Activated CD4-positive, alpha-beta T cell treated with anti-CD3 and anti-CD28 coated beads for 24 hours (primary cell): ENCODE data around the gene OXER1.

Experiments used
- DNase-seq, 2 donors: peaks; one replicate each; pipeline ENCODE4 v3.0.0-alpha.2; 2020; ENCODE audit warnings: low read depth in 2 of 2

Gene OXER1

DNA sequence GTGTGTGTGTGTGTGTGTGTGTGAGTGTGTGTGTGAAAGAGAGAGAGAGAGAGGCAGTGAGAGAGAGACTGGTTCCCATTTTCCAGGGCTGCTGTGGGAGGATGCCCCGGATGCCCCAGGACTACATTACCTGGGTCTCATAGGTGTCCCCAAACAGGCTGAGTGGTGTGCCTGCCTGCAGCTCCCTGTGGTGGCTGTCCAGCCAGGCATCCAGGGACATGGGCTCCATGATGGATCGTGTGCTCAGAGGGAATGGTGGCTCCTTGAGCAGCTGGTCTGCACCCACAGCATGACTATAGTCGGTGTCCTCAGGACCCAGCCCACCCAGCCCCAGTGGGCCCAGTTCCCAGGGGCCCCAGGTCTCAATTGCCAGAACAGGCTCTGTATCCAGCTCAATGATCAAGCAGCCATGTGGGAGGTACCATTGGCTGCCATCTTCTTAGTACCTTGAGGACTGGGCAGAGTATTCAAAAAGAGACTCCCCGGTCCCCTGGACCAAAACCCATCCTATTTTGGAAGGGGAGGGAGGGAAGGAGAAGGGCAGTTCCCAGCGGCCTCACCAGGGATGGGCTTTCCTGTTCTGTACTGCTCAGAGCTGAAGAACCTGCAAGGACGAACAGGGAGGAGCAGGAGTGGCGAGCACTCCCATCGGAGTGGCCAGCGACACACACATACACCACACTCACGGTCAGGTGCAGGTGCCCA, 5.8 kb upstream of the OXER1 start:
- no peak for DNase-seq

DNA sequence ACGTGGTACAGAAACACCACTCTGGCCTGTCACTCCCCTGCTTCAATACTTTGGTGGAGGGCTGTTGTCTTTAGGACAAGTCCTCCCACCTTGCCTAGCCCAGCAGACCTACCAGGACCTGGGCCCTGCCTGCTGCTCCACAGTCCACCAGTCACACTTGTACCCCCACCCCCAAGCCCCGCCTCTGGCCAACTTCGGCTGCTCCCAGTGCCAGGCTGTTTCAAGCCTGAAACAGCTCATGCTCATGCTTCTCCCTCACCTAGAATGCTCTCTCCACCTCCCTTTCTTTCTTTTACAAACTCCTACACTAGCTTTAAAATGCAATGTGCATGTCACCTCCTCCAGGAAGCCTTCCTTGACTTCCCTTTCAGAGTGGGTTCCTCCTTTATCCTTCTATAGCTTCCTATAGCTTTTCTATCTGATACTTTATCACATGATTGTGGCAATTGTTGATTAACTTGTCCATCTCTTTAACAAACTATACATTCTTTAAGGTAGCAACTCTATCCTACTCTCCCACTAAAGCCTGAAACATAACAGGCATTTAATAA, 4.8 kb upstream of the OXER1 start:
- no peak for DNase-seq

DNA sequence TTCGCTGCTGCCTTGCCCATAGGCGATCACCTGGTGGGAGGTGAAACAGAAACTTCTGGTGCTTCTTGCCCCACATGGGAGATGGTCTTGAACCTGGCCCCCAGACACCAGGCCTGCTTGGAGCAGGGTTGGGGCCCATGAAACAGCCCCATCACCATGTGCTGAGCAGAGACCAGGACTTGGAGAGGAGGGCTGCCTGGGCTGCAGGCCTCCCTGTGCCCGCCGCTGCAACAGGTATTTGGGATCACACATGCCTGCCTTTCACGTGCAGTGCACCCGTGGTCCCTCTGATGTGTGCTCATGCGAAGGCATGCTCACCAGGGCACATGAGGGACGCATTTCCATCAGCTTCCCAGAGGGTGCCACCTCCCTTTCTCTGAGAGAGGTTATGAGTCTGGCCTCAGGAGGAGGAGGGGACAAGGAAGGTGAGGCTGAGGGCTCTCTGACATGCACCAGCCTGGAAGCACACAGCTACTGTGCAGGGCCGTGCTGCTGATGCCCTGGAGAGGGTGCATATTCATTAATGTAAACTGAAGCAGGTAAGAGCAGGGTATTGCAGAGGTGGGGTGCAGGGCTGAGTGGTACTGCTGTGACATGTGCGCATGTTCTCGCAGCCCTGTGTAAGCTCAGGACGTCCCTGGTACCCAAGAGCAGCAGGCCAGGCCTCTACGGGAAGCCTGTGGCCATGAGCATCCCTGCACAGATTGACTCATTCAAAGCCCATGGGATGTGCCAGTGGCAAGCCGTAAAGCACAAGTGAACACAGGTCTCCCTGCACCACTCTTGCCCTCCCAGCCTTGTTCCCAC, 4.2 kb upstream of the OXER1 start:
- DNase-seq: no peak

DNA sequence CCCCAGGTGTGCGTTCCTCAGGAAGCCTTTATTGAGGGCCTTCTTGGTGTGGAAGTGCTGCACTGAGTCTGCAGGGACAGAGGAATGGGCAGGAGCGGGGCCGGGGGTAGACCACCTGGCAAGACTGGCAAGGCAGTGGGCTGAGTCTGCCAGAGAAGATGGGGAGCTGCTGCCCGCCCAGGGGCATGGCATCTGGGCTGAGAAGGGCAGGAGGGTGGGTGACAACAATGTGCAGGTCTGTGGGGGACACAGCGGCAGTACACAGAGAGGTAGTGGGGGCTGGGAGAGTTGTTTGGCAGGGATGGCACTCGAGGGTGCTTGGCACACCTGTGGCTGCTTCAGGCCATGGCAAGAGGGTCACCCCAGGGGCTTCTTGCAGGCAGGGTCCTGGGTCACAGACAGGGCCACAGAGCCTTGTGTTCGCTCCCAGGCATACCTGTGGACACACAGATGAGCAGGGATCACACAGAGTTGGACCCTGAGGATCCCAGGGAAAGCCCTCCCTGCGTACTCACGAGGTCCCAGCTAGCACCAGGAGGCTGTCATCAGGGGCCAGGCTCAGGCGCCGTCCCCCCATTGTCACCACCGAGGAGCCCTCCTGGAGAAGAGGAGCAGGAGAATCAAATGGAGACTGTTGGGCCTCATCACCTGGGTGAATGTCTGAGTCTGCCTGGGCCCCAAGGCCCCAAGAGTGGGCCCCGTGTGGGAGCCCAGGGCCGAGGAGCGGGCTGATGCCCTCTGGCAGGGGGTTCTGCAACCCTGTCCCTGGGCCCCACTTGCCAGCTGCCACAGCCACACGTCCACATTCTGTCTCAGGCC, 3.4 kb upstream of the OXER1 start:
- no peak for DNase-seq

DNA sequence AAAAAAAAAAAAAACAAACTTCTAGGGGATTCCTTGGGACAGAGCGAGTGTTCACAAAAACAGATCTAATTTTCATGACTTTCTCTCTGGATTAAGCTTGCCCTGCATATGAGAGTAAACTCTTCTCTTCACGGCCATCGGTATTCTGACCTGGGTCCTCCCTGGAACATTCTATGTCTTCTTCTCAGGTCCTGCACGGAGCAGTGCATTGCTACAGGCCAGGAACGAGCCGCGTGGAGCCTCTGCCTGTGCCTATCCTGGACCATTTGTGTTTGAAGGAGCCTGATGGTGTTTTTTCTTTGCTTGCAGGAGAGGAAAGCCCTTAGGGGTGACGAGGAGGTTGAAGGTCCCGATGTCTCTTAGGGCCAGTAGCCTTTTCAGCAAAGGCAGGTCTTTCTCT, 1.8 kb upstream of the OXER1 start:
- DNase-seq: no peak

DNA sequence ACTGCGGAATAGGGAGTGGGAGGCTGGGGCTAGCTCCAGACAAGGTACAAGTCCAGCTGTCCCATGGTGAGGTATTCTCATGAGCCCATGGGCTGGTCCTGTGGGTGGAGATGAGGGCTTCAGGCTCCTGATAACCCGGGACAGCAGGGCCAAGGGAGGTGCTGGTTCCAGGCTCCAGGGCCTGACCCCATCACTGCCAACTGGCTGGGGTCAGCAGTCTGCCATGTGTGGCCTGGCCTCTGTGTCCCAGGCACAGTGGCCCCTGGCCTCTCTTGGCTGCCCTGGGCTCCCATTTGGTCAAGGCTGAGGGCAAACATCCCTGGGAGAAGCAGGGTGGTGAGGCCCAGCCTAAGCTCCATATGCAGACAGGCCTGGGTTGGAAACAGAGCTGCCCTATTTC, 966 bp upstream of the OXER1 start:
- no peak for DNase-seq

DNA sequence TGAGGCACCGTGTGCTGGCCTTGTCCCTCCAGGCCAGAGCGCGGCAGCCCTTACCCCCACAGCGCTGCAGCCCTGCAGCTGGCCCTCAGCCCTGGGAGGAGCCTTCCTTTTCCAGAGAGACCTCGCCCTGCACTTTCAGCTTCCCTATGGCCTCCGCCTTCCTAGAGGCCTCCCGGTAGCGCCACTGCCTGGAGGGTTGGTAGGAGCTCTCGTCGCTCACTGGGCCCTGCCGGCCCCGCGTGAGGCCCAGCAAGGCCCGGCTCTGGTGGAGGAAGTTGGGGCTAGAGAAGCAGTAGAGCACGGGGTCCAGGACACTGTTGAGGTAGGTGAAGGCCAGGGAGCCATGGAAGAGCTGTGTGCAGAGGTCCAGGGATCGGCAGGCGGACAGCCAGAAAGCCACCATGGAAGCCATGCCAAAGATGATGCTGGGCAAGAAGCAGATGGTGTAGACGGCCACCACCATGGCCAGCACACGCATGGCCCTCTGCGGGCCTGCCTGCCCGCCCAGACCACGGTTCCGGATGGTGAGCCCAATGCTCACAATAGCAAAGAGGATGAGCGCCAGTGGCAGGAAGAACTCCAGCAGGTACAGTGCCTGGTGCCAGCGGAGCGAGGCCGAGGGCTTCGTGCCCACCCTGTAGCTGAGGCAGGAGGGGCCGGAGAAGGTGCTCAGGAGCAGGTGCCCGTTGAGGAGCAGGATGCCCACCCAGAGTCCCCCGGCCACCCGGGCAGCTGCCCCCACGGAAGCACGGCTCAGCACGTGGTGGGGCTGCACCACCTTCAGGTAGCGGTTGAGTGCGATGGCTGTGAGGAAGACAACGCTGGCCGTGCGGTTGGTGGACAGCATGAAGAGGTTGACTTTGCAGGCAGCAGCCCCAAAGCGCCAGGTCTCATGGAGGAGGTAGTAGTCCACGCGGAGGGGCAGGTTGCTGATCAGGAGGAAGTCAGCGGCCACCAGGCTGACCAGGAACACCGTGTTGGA, 821 bp downstream of the OXER1 start:
- no peak for DNase-seq

DNA sequence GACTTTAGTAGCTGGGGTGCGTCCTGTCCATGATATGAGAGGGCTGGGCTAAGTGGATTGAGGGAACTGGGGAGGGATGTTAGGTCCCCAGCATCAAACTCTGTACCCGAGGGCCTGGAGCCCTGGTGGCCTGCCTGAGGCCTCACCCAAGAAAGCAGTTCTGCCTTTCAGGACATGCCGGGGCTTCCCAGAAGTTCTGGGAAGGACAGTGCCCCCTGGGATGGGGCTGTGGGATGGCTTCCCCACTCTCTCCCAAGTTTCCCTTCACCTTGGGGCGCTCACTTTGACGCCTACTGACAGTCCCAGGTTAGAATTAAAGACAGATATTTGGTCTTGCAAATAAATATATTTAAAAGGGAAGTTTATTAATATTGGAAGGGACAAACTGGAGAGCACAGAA, 1.8 kb downstream of the OXER1 start:
- no peak for DNase-seq

DNA sequence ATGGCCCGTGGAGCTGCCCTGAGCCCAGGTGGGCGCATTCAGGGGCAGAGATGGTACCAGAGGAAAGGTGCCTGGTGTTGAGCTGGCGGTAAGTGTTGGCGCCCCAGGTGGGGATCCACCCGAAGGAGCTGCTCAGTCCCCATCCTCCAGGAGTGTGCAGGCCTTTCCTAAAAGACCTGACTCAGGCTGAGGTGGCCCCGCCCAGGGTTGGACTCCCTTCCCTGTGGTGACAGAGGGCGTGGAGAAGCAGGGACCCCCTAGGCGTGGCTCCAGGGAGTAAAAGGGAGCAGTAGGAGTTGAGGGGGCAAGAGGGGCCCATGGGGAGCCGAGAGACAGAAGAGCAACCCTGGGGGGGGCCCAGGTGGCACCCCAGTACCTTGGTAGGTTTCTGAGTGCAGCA, 2.4 kb downstream of the OXER1 start:
- no peak for DNase-seq

DNA sequence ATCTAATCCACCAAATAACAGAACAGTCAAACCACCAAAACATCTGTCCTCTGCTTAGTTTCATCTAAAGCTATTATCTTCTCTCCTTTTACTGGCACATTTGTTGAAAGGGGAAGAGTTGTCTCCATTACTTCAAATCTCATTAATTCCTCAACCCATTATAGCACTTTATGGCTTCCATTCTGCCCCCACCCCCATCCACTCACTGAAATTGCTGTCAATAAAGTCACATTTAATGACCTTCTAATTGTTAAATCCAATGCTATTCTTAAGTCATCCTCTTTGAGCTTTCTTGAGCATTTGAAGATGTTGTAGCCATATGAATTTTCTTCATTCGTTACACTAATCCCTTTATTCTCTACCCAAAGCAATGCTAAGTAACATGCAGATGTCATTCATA, 5.2 kb downstream of the OXER1 start:
- DNase-seq: no peak

DNA sequence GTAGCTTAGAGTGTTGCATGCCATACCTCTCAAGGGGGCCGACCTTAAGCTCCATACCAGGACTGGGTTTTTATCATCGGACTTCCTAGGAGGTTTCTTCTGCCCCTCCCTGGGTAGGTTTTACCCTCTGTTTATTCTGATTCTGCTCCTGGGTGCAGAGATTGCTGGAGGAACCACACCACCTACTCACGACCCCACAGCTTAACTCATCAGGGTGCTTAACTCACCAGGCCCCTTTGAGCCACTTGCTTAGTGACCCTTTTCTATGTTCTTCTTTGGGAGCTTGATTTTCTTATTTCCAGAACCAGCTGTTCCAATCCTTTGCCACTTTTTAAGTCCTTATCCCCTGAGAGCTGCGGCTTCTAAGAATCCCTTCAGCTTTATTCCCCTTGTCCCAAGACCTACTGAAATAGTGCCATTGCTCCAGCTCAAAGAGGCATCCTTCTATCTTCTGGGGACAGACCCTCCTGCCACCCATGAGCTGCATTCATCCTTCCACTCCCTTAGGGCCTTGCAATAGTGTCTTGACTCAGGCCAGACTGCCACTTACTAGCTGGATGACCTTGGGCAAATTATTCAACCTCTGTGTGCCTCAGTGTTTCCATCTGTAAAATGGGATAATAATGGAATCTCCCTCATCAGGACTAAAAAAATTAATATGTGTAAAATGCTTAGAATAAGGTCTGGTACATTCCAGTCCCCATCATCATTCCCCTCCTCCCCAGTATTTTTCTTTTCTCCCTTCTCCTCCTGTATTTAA, 5.8 kb downstream of the OXER1 start:
- DNase-seq: no peak

DNA sequence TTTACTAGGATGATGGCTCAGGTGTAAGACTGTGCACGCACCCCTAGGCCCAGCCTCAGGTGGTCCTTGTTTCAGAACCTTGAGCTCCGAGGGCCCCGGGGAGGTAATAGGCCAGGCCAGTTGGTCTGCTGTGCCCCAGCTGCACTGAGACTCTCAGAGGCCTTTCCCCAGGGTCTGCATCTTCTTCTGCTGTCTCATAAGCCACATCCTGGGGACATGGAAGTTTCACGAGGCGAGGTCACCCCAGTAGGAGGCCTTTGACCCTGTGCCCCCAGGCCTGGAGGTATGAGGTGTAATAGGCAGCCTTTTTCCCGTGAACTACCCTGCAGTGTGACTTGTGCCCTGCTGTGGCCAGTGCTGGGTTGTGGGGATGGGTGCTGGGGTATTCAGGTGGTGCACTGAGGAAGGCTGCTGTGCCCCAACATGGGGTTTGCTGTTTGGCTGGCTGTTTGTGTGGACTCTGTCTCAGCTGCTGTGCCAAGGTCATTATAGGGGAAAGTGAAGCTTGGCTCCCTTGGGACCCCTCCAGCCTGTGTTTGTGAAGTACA, 6.9 kb downstream of the OXER1 start:
- no peak for DNase-seq

DNA sequence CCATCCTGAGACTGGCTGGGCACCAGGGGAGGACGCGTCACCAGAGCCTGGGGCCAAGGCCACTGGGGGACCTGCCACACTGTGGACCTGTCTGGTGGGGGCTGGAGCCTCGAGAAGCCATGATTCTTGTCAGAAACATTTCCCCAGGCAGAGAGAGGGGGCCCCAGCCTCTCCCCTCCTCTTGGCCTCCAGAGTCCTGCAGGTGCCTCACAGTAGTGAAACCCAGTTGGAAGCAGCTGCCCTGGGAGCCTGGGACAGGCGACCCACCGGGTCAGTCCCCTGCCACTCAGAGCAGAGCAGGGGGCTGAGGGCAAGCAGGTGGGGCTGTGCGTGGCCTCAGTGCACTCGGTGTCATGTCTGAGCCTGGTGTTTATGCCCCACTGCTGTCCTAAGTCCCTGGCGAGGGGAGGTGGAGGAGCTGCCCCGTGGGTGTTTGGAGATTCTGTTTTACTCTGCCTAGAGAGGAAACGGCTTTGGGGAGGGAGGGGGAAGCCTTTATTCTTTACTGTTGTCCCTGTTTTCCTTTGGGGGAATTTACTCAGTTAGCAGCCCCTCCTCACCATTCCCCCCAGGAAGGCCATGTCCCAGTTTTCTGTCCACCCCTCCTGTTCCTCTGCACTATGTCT, 7.7 kb downstream of the OXER1 start:
- DNase-seq: no peak

DNA sequence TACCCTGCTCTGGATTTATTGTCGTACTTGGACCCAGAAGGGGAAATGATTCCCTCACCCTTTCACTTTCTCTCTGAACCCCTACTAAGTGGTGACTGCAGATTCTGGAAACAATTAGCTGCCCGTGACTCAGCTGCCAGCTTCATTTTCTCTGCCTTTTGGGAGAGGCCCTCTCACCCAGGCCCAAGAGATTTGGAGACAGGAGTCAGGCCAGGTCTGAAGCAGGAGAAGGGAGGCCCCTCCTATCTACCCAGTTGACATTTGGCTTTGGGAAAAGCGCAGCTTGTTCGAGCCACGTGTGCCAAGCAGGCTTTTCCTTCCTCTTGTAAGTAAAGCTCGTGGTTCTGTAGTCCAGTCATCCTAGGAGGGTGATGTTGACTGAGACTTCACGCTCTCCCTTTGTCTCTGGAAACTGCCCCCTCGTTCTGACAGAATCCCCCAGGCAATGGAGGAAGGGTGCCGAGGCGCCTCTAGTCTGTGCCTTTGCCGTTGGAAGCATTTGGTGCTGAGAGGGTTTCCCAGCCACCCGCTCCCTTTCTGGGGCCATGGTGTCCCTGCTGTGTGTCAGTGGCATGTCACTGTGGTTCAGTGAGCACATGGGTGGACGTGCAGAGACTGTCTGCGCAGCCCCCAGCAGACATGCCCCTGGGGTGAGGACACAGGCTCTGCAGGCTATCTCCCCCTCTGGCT, 8.6 kb downstream of the OXER1 start:
- no peak for DNase-seq

DNA sequence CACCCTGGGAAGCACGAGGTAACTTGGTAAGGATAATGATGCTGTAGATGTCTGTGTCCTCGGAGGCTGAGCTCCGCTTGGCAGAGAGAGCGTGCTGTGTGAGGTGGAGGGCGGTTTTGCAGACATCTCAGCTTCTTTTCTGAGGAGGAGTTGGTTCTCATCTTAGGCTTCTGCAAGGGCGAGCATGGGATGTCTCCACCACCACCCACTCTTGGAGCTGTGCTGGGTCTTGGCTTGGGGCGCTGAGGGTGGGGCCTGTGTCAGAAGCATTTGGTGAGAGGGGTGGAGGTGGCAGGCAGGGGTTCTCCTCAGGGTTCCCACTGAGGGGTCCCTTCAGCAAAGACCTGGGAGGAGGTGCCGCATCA, 9.2 kb downstream of the OXER1 start:
- DNase-seq: no peak

DNA sequence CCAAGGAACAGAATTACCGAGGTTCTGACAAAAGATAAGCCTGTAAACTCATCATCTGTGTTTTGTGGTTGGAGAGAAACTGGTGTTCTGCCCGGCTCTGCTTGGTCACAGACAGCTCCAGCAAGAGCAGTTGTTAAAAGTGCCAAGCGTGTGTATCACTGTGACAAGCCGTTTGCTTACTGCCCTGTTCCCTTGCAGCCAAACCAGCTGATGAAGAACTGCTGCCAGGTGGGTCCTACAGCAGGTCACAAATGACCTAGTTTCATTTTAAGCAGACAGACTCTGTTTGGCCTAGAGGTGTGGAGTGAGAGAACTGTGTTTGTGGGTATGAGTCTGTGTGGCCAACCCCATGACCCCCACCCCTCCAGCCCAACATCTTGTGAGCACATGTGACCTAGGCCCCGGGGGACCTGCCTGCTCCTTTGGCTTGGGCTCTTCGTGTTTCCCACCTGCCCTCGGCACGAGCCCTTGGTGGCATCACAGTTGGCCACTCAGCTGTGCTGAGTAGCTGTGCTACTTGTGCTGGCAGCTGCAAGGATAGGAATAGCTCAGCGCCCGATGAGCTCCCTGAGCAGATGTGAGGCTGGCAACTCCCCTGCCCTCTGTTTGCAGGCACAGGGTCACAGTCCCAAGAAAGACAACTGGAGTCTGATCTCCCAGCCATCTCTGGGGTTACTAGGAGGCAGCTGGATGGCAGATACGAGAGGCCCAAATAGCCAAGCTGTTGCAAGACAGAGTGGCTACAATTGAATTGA, 9.7 kb downstream of the OXER1 start:
- DNase-seq: no peak

DNA sequence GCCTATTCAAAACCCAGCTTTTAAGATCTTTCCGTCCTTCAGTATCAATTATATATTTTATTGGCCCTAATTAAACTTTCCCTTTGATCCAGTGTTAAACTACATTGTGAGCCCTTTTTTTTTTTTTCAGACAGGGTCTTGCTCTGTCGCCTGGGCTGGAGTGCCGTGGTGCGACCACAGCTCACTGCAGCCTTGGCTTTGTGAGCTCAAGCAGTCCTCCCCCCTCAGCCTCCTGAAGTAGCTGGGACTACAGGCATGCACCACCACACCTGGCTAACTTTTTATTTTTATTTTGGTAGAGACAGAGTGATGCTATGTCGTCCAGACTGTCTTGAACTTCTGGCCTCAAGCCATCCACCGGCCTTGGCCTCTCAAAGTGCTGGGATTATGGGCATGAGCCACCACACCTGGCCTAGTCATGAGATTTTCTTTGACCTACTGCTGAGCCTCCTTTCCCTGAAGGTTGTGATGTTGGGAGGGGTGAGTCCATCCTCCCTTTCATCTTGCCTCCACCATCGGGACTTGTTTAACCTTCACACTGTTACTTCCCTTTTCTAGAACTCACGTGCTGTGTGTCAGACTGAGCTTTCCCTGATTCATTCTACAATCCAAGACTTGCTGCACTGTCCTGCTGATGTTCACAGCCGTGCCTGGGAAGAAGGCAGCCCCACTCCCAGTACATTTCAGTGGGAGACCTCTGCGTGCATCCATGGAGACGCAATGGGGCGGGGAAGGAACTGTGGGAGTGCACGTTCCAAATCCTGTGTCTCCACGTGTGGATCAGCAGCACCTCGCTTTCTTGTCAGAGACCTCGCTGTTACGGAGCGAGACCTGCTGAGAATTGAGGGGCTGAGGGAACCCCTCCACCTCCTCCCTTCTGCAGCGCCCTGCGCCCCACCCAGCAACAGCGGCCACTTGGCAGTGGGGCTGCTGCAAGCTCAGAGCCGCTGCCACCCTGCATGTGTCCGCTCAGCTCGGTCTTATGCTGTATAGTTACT, 10.8 kb downstream of the OXER1 start:
- DNase-seq: no peak
